HG03565 (cell line): ENCODE measurements around the gene PCDHGB2.
"Not testable (repeated sequence)": the region's sequence is repeated elsewhere in the genome, so short reads cannot be mapped to it uniquely, and the experiment has no call there.

Experiments
- ATAC-seq: cut with Tn5 transposase; IDR thresholded peaks from one replicate; pipeline ENCODE4 v1.9.1; 2021; ENCODE audit warnings: mild to moderate bottlenecking, moderate library complexity; ENCODE audit not compliant: unreplicated experiment

Gene PCDHGB2

GRCh38 chr5:141349917-141350619 lies 9.7 kb upstream of the PCDHGB2 start, which contains the start of gene PCDHGB1:
Gene PCDHGB1 (plus strand): TSS chr5:141350099. CDS start chr5:141350261, 162 bp downstream.
- ATAC-seq: no peak

GRCh38 chr5:141351591-141351990 lies 8.2 kb upstream of the PCDHGB2 start:
- no peak for ATAC-seq

GRCh38 chr5:141354900-141355469 lies 4.8 kb upstream of the PCDHGB2 start, which contains the start of gene PCDHGA4:
Gene PCDHGA4 (plus strand): TSS chr5:141355021. CDS start chr5:141355108, 87 bp downstream.
- no peak for ATAC-seq

GRCh38 chr5:141355641-141356040 lies 4.2 kb upstream of the PCDHGB2 start:
- no peak for ATAC-seq

GRCh38 chr5:141356133-141356532 lies 3.7 kb upstream of the PCDHGB2 start:
- ATAC-seq: no peak

GRCh38 chr5:141356950-141357349 lies 2.8 kb upstream of the PCDHGB2 start:
- ATAC-seq: no peak

GRCh38 chr5:141360685-141361084 lies 891 bp downstream of the PCDHGB2 start:
- ATAC-seq: no peak

- ATAC-seq: no peak
These were observed 2.9 kb downstream of the PCDHGB2 start for GRCh38 chr5:141362719-141363118.

GRCh38 chr5:141363952-141364660 lies 4.3 kb downstream of the PCDHGB2 start, which contains the start of gene PCDHGA5:
Gene PCDHGA5 (plus strand): TSS chr5:141364162. CDS start chr5:141364331, 169 bp downstream.
- ATAC-seq: no peak

- no peak for ATAC-seq
These were observed 6.5 kb downstream of the PCDHGB2 start for GRCh38 chr5:141366016-141366896.

- ATAC-seq: peak; percentile 98
These were observed 10.4 kb downstream of the PCDHGB2 start, which contains the start of gene PCDHGB3 for GRCh38 chr5:141369994-141370848. Gene PCDHGB3 (plus strand): TSS chr5:141370242. CDS start chr5:141370395, 153 bp downstream.

- no peak for ATAC-seq
These were observed 12.0 kb downstream of the PCDHGB2 start for GRCh38 chr5:141371572-141372475.

- no peak for ATAC-seq
These were observed 14.0 kb downstream of the PCDHGB2 start, which contains the start of gene PCDHGA6 for GRCh38 chr5:141373673-141374317. Gene PCDHGA6 (plus strand): TSS chr5:141373891. CDS start chr5:141374084, 193 bp downstream.

GRCh38 chr5:141374627-141375026 lies 14.8 kb downstream of the PCDHGB2 start:
- ATAC-seq: no peak

- ATAC-seq: not testable (repeated sequence)
These were observed 15.8 kb downstream of the PCDHGB2 start for GRCh38 chr5:141375444-141376155.

- no peak for ATAC-seq
These were observed 22.9 kb downstream of the PCDHGB2 start, which contains the start of gene PCDHGA7 for GRCh38 chr5:141382469-141383294. Gene PCDHGA7 (plus strand): TSS chr5:141382742. CDS start chr5:141382900, 158 bp downstream.
